Measurements from ENCODE around the gene GLIS1. TPM values are rescaled to one million over a fixed set of nuclear protein-coding genes. Genes with fewer than 3 reads are reported as not detected.

GLIS1 gene
- total and polyA plus RNA-seq, 2 of the 8 experiments (the other 6 are each of a cell fraction or from before 2014, with no cell fraction given) = 0.15 to 0.22 TPM

DNA sequence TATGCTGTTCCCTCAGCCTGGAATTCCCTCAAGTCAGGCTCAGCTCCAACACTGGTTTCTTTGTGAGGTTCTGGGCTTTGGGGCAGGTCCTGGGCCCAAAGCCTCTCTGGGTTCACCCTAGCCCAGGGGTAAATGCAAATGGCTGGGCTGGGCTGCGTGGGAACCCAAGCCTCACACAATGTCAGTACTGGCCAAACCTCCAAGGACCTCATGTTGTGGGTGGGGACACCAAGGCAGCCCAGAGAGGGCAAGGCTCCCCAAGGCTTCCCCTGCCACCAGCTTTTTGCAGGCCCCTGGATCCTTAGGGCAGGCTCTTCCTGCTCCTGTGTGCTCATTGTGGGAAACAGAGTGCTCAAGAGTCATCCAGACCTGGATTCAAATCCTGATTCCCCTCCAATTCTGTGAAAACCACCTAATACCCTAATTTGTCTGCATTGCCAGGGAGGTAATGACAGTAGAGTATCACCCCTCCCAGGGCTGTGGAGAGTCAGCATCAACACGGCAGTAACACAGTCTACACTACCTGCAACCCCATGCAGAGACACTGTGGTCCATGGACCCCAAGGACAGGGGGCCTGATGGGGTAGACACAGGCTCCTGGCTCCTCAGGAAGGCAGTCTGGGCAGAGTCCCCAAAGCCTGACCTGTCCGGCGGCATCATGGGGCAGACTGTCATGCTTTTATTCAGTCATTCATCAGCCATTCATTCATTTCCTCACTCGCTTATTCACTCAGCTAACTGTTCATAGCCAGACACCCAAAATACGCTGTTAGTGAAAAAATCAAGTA is 194.0 kb downstream of the GLIS1 start:
- H3K9ac ChIP-seq (replicated peaks in 1 of 4; ENCODE audit: extremely low read depth in 1 of 4, low read depth in 3 of 4, low read length in 3 of 4) = no peak overlapping the region
- no peak overlapping the region for H2BK15ac ChIP-seq (ENCODE audit: low read length)
- peaks cover 0 to under 1% of the 10 kb centered on the region in 2 experiments for H4K20me1 ChIP-seq (replicated peaks in 1 of 2; ENCODE audit: control insufficient read depth in 1 of 2, insufficient read depth in 2 of 2, low read length in 2 of 2)
- no peaks in the 10 kb centered on the region for H3K23me2 ChIP-seq (ENCODE audit: low read depth, low read length)
- no peaks in the 10 kb centered on the region for H3K79me2 ChIP-seq (ENCODE audit: control insufficient read depth in 1 of 2, insufficient read depth in 2 of 2, low read length in 2 of 2)
- ChIA-PET CTCF (ENCODE audit: partially characterized antibody) (interaction anchor here (1.1 to 1.9 kb wide), 3 partner anchors 32 to 60 kb away, joined by 3 to 4 read pairs (median 3); no protein-coding TSS in a partner anchor), POLR2A (ENCODE audit: partially characterized antibody) (interaction anchor here (1.6 kb wide), 1 partner anchor 8 kb away, joined by 5 read pairs; no protein-coding TSS in a partner anchor)
- H3K56ac ChIP-seq (replicated peaks; ENCODE audit: insufficient read length, low read depth, low read length) = no peak overlapping the region
- no peak overlapping the region for H3K4me2 ChIP-seq (ENCODE audit: insufficient read depth in 1 of 2, low read depth in 2 of 2, low read length in 2 of 2)
- H2BK5ac ChIP-seq (ENCODE audit: low read depth, low read length) = no peak overlapping the region
- H3K4me1 ChIP-seq (replicated peaks in 1 of 4; ENCODE audit: control insufficient read depth in 3 of 4, insufficient read depth in 4 of 4, low read length in 3 of 4) = no peaks in the 10 kb centered on the region; a peak in 1 of 7 replicates
- H3K27me3 ChIP-seq (replicated peaks in 1 of 4; ENCODE audit: control insufficient read depth in 3 of 4, extremely low read depth in 1 of 4, insufficient read depth in 3 of 4, low read length in 3 of 4) = 0 out of 7 replicates have a peak, but pooled peaks cover 0 to 2% (median 0%) of the 10 kb centered on the region in 4 experiments
- no peak overlapping the region for H2BK20ac ChIP-seq (ENCODE audit: low read length)
- no peak overlapping the region for H3K18ac ChIP-seq (ENCODE audit: extremely low read depth, low read length)
- H2AFZ ChIP-seq (ENCODE audit: low read length) = no peak overlapping the region
- no peak overlapping the region for H3K14ac ChIP-seq (ENCODE audit: insufficient read length)
- no peak overlapping the region for H2BK120ac ChIP-seq (replicated peaks; ENCODE audit: low read depth, low read length)
- H4K91ac ChIP-seq (replicated peaks; ENCODE audit: insufficient read length, low read length) = no peak overlapping the region
- H3K4ac ChIP-seq (replicated peaks; ENCODE audit: insufficient read length, low read depth, low read length) = no peak overlapping the region
- H2AK5ac ChIP-seq (ENCODE audit: low read depth, low read length) = no peak overlapping the region
- H3K27ac ChIP-seq (ENCODE audit: low read depth, low read length) = no peak overlapping the region
- H4K8ac ChIP-seq (ENCODE audit: extremely low read depth, insufficient read depth, low read length) = no peak overlapping the region
- H3K4me3 ChIP-seq (ENCODE audit: extremely low read depth in 1 of 4, insufficient read depth in 2 of 4, low read depth in 3 of 4, low read length in 4 of 4) = no peak overlapping the region
- H2BK12ac ChIP-seq (ENCODE audit: low read depth, low read length) = no peak overlapping the region
- no peaks in the 10 kb centered on the region for H3K79me1 ChIP-seq (ENCODE audit: low read depth, low read length)
- H4K5ac ChIP-seq (ENCODE audit: insufficient read length, low read depth, low read length) = no peak overlapping the region
- no peaks in the 10 kb centered on the region for H3K9me3 ChIP-seq (ENCODE audit: insufficient read depth in 2 of 2, low read depth in 1 of 2, low read length in 1 of 2)
- 89% methylated on average over 6 of the region's 6 CpGs; no CpG with 5 or more reads in 1 of the 2 experiments for WGBS, 2 experiments (ENCODE audit: extremely low coverage in 1 of 2, insufficient coverage in 1 of 2, insufficient read length in 1 of 2, insufficient replicate concordance in 2 of 2, low coverage in 1 of 2, low lambda C conversion rate in 2 of 2, missing lambda C conversion rate in 1 of 2)
- no peak overlapping the region for H3K23ac ChIP-seq (ENCODE audit: insufficient read length)
- FAIRE-seq = no peak
- no peaks in the 10 kb centered on the region for H3K36me3 ChIP-seq (ENCODE audit: control insufficient read depth in 2 of 4, insufficient read depth in 4 of 4, low read length in 3 of 4)
- DNase-seq (ENCODE audit: low read depth in 1 of 2, low spot score in 2 of 2) = no peak
- TF ChIP-seq GTF2F1 (IDR thresholded peaks at IDR 0.05; ENCODE audit: borderline replicate concordance, low read depth, low read length) (no peak), NANOG (IDR thresholded peaks at IDR 0.05; ENCODE audit: insufficient read depth, low read depth, low read length, poor library complexity, severe bottlenecking) (no peak), YY1 (IDR thresholded peaks at IDR 0.05; ENCODE audit: low read depth, low read length) (no peak), SIN3A (conservative IDR thresholded peaks at IDR 0.05 in 1 of 2, IDR thresholded peaks at IDR 0.05 in 1 of 2; ENCODE audit: low read depth in 1 of 2, low read length in 2 of 2) (no peak), SP4 (IDR thresholded peaks at IDR 0.05; ENCODE audit: low read length) (no peak), FOSL1 (IDR thresholded peaks at IDR 0.05; ENCODE audit: insufficient read depth, low read depth, low read length) (no peak), ASH2L (IDR thresholded peaks at IDR 0.05; ENCODE audit: low read length) (no peak), SAP30 (IDR thresholded peaks at IDR 0.05; ENCODE audit: insufficient read depth, insufficient replicate concordance, low read length) (no peak), CBX8 (IDR thresholded peaks at IDR 0.05; ENCODE audit: borderline replicate concordance, low read depth, low read length) (no peak), RXRA (IDR thresholded peaks at IDR 0.05; ENCODE audit: insufficient read depth, low read depth, low read length) (no peak), USF2 (IDR thresholded peaks at IDR 0.05; ENCODE audit: low read length) (no peak)

Measured in H1 (cell line).